ENCODE measurements around the gene GRIN2A. TPM values are rescaled to one million over a fixed set of nuclear protein-coding genes. Genes with fewer than 3 reads are reported as not detected.

Gene GRIN2A
- polyA plus RNA-seq, 1 donor (not counting 4 experiments of a cell fraction or from before 2014, with no cell fraction given) = 0.01 TPM

- Histone ChIP-seq H3K4me1 (ENCODE audit: control insufficient read depth, extremely low read depth, insufficient read depth, low read length) (no peaks in the 10 kb centered on the region), H3K79me2 (ENCODE audit: control insufficient read depth, insufficient read depth, low read length) (no peaks in the 10 kb centered on the region), H3K27ac (ENCODE audit: control insufficient read depth, insufficient read depth, low read length) (no peak overlapping the region), H3K4me3 (ENCODE audit: control insufficient read depth in 2 of 3, extremely low read depth in 1 of 3, insufficient read depth in 2 of 3, low read depth in 1 of 3, low read length in 3 of 3) (no peak overlapping the region), H4K20me1 (ENCODE audit: control insufficient read depth, extremely low read depth, insufficient read depth, low read length) (no peaks in the 10 kb centered on the region), H3K4me2 (ENCODE audit: control insufficient read depth, extremely low read depth, insufficient read depth, low read depth, low read length) (no peak overlapping the region), H3K36me3 (ENCODE audit: control insufficient read depth in 2 of 2, extremely low read depth in 1 of 2, insufficient read depth in 2 of 2, low read length in 2 of 2) (no peaks in the 10 kb centered on the region), H3K27me3 (ENCODE audit: control insufficient read depth, extremely low read depth, insufficient read depth, low read length) (no peaks in the 10 kb centered on the region), H3K9ac (ENCODE audit: control insufficient read depth, extremely low read depth, insufficient read depth, low read length) (no peak overlapping the region), H3K9me1 (ENCODE audit: control insufficient read depth, extremely low read depth, insufficient read depth, low read length) (no peaks in the 10 kb centered on the region), H2AFZ (ENCODE audit: control insufficient read depth, low read length) (no peak overlapping the region), H3K9me3 (ENCODE audit: control insufficient read depth, low read depth, low read length) (no peaks in the 10 kb centered on the region)
- dilution Hi-C loops (cut with MboI; ENCODE audit: extremely low pct_ligation_motif_present, low sequenced_read_pairs) = no loop called here
- TF ChIP-seq CTCF (optimal IDR thresholded peaks at IDR 0.05 in 1 of 3, IDR thresholded peaks at IDR 0.05 in 1 of 3, conservative IDR thresholded peaks at IDR 0.05 in 1 of 3; ENCODE audit: extremely low read depth in 1 of 3, insufficient read depth in 2 of 3, low read length in 3 of 3) (no peak), EZH2 (IDR thresholded peaks at IDR 0.05; ENCODE audit: low read length) (no peak)
- DNase-seq (ENCODE audit: low read depth, low spot score) (no peak), FAIRE-seq (no peak)
Observed at GRCh38 chr16:9736547-9736946, 445.7 kb downstream of the GRIN2A start.

- Histone ChIP-seq H3K79me2 (ENCODE audit: control insufficient read depth, insufficient read depth, low read length) (no peaks in the 10 kb centered on the region), H4K20me1 (ENCODE audit: control insufficient read depth, extremely low read depth, insufficient read depth, low read length) (no peaks in the 10 kb centered on the region), H3K4me3 (ENCODE audit: control insufficient read depth in 2 of 3, extremely low read depth in 1 of 3, insufficient read depth in 2 of 3, low read depth in 1 of 3, low read length in 3 of 3) (no peak overlapping the region), H3K36me3 (ENCODE audit: control insufficient read depth in 2 of 2, extremely low read depth in 1 of 2, insufficient read depth in 2 of 2, low read length in 2 of 2) (no peaks in the 10 kb centered on the region), H3K4me2 (ENCODE audit: control insufficient read depth, extremely low read depth, insufficient read depth, low read depth, low read length) (no peak overlapping the region), H3K9me3 (ENCODE audit: control insufficient read depth, low read depth, low read length) (no peaks in the 10 kb centered on the region), H3K27ac (ENCODE audit: control insufficient read depth, insufficient read depth, low read length) (no peak overlapping the region), H3K27me3 (ENCODE audit: control insufficient read depth, extremely low read depth, insufficient read depth, low read length) (no peaks in the 10 kb centered on the region), H2AFZ (ENCODE audit: control insufficient read depth, low read length) (no peak overlapping the region), H3K9me1 (ENCODE audit: control insufficient read depth, extremely low read depth, insufficient read depth, low read length) (no peaks in the 10 kb centered on the region), H3K9ac (ENCODE audit: control insufficient read depth, extremely low read depth, insufficient read depth, low read length) (no peak overlapping the region), H3K4me1 (ENCODE audit: control insufficient read depth, extremely low read depth, insufficient read depth, low read length) (no peaks in the 10 kb centered on the region)
- FAIRE-seq (no peak), DNase-seq (ENCODE audit: low read depth, low spot score) (no peak)
- dilution Hi-C loops (cut with MboI; ENCODE audit: extremely low pct_ligation_motif_present, low sequenced_read_pairs) = no loop called here
- TF ChIP-seq CTCF (optimal IDR thresholded peaks at IDR 0.05 in 1 of 3, IDR thresholded peaks at IDR 0.05 in 1 of 3, conservative IDR thresholded peaks at IDR 0.05 in 1 of 3; ENCODE audit: extremely low read depth in 1 of 3, insufficient read depth in 2 of 3, low read length in 3 of 3) (no peak), EZH2 (IDR thresholded peaks at IDR 0.05; ENCODE audit: low read length) (no peak)
Observed at GRCh38 chr16:9723136-9723535, 459.1 kb downstream of the GRIN2A start.

Measured in keratinocyte (primary cell).